SK-N-SH (cell line): ENCODE measurements around the gene KANK4.

ENCODE experiments used
- CHD2 ChIP-seq: fragments of 150-350 bp; IDR thresholded peaks from 2 replicates; pipeline ENCODE4 v1.6.1; 2018; ENCODE audit warnings: low read length; ENCODE audit not compliant: partially characterized antibody
- EP300 ChIP-seq, 2 experiments: IDR thresholded peaks; 2 replicates each; pipeline versions ENCODE4 v1.4.0 to v1.6.1; 2012; ENCODE audit warnings: borderline replicate concordance in 1 of 2, low read depth in 1 of 2, low read length in 1 of 2
- EZH2phosphoT487 ChIP-seq: fragments of 200-600 bp; sonication (generic); IDR thresholded peaks from 2 replicates; pipeline ENCODE4 v1.6.1; 2017; ENCODE audit warnings: low read depth, mixed run types, mild to moderate bottlenecking, antibody characterized with exemption, moderate library complexity, borderline replicate concordance
- GABPA ChIP-seq: IDR thresholded peaks from 2 replicates; pipeline ENCODE4 v1.4.0; 2012; ENCODE audit warnings: low read depth, mild to moderate bottlenecking
- POLR2AphosphoS5 ChIP-seq: IDR thresholded peaks from 2 replicates; pipeline ENCODE4 v1.6.1; 2012; ENCODE audit warnings: low read depth, low read length
- RAD21 ChIP-seq: IDR thresholded peaks from 2 replicates; pipeline ENCODE4 v1.6.1; 2012; ENCODE audit warnings: mild to moderate bottlenecking, low read length
- SIN3A ChIP-seq: IDR thresholded peaks from 2 replicates; pipeline ENCODE4 v1.6.1; 2012; ENCODE audit warnings: low read depth, mild to moderate bottlenecking, low read length, moderate library complexity, borderline replicate concordance
- SMC3 ChIP-seq: IDR thresholded peaks from 2 replicates; pipeline ENCODE4 v1.6.1; 2012; ENCODE audit warnings: low read depth, low read length, improper control_type of control experiment
- TCF12 ChIP-seq: IDR thresholded peaks from 2 replicates; pipeline ENCODE4 v1.4.0; 2012
- TF ChIP-seq, protein P1 (sequence below): fragments of 200-600 bp; sonication (generic); IDR thresholded peaks from 2 replicates; pipeline ENCODE4 v1.6.1; 2017; ENCODE audit warnings: antibody characterized with exemption, mild to moderate bottlenecking, moderate library complexity
- TF ChIP-seq, protein P2 (sequence below): IDR thresholded peaks from 2 replicates; pipeline ENCODE4 v1.6.1; 2012; ENCODE audit warnings: mild to moderate bottlenecking, low read depth, low read length, moderate library complexity
- TF ChIP-seq, protein P3 (sequence below): IDR thresholded peaks from 2 replicates; pipeline ENCODE4 v1.4.0; 2012; ENCODE audit warnings: low read depth
- TF ChIP-seq, protein P4 (sequence below): IDR thresholded peaks from 2 replicates; pipeline ENCODE4 v1.4.0; 2012; ENCODE audit warnings: low read depth, borderline replicate concordance

DNA sequence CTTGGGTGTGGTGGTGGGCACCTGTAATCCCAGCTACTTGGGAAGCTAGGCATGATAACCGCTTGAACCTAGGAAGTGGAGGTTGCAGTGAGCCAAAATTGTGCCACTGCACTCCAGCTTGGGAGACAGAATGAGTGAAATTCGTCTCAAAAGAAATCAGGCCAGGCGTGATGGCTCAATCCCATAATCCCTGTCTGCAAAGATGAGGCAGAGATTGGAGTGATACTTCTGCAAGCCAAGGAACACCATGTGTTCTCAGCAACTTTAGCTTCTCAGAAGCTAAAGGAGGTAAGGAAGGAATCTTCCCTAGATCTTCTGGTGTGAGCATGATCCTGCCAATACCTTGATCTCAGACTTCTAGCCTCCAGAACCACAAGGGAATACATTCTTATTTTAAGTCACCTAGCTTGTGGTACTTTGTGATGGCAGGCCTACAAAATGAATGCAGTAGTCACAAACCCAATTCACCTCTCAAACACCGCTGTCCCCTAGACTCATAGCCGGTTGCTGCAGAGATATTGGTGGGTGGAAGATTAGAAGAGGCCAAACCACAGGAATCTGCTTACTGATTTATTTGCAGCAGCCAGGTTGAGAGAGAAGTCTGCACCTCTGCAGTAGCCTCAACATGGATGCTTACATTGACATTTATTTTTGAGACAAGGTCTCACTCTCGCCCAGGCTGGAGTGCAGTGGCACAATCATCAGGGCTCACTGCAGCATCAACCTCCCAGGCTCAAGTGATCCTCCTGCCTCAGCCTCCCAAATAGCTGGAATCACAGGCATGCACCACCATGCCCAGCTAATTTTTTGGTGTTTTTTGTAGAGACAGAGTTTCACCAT, 105.9 kb downstream of the KANK4 start:
- TF ChIP-seq, protein P1, sequence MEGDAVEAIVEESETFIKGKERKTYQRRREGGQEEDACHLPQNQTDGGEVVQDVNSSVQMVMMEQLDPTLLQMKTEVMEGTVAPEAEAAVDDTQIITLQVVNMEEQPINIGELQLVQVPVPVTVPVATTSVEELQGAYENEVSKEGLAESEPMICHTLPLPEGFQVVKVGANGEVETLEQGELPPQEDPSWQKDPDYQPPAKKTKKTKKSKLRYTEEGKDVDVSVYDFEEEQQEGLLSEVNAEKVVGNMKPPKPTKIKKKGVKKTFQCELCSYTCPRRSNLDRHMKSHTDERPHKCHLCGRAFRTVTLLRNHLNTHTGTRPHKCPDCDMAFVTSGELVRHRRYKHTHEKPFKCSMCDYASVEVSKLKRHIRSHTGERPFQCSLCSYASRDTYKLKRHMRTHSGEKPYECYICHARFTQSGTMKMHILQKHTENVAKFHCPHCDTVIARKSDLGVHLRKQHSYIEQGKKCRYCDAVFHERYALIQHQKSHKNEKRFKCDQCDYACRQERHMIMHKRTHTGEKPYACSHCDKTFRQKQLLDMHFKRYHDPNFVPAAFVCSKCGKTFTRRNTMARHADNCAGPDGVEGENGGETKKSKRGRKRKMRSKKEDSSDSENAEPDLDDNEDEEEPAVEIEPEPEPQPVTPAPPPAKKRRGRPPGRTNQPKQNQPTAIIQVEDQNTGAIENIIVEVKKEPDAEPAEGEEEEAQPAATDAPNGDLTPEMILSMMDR, result no peak
- TF ChIP-seq POLR2AphosphoS5 (no peak), GABPA (no peak), EP300 (IDR thresholded peaks at IDR 0.05; ENCODE audit: borderline replicate concordance in 1 of 2, low read depth in 1 of 2, low read length in 1 of 2) (no peak), SMC3 (no peak), SIN3A (no peak), CHD2 (no peak), EZH2phosphoT487 (no peak), TCF12 (no peak), RAD21 (no peak)
- TF ChIP-seq, protein P2, sequence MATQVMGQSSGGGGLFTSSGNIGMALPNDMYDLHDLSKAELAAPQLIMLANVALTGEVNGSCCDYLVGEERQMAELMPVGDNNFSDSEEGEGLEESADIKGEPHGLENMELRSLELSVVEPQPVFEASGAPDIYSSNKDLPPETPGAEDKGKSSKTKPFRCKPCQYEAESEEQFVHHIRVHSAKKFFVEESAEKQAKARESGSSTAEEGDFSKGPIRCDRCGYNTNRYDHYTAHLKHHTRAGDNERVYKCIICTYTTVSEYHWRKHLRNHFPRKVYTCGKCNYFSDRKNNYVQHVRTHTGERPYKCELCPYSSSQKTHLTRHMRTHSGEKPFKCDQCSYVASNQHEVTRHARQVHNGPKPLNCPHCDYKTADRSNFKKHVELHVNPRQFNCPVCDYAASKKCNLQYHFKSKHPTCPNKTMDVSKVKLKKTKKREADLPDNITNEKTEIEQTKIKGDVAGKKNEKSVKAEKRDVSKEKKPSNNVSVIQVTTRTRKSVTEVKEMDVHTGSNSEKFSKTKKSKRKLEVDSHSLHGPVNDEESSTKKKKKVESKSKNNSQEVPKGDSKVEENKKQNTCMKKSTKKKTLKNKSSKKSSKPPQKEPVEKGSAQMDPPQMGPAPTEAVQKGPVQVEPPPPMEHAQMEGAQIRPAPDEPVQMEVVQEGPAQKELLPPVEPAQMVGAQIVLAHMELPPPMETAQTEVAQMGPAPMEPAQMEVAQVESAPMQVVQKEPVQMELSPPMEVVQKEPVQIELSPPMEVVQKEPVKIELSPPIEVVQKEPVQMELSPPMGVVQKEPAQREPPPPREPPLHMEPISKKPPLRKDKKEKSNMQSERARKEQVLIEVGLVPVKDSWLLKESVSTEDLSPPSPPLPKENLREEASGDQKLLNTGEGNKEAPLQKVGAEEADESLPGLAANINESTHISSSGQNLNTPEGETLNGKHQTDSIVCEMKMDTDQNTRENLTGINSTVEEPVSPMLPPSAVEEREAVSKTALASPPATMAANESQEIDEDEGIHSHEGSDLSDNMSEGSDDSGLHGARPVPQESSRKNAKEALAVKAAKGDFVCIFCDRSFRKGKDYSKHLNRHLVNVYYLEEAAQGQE, result no peak
- TF ChIP-seq, protein P3, sequence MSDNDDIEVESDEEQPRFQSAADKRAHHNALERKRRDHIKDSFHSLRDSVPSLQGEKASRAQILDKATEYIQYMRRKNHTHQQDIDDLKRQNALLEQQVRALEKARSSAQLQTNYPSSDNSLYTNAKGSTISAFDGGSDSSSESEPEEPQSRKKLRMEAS, result no peak
- TF ChIP-seq, protein P4, sequence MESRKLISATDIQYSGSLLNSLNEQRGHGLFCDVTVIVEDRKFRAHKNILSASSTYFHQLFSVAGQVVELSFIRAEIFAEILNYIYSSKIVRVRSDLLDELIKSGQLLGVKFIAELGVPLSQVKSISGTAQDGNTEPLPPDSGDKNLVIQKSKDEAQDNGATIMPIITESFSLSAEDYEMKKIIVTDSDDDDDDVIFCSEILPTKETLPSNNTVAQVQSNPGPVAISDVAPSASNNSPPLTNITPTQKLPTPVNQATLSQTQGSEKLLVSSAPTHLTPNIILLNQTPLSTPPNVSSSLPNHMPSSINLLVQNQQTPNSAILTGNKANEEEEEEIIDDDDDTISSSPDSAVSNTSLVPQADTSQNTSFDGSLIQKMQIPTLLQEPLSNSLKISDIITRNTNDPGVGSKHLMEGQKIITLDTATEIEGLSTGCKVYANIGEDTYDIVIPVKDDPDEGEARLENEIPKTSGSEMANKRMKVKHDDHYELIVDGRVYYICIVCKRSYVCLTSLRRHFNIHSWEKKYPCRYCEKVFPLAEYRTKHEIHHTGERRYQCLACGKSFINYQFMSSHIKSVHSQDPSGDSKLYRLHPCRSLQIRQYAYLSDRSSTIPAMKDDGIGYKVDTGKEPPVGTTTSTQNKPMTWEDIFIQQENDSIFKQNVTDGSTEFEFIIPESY, result no peak
